Right lobe of liver (tissue), 6 donors: ENCODE results near the gene GMPR. TPM values are rescaled to one million over a fixed set of nuclear protein-coding genes. Genes with fewer than 3 reads are reported as not detected.
A peak's percentile ranks its signal among the peaks of the same experiment; 100 is the strongest.

ENCODE experiments used
- ATAC-seq, 4 donors: fragments of 200-7000 bp; cut with Tn5 transposase; one replicate each; pipeline ENCODE4 v1.9.1; 2020; ENCODE audit warnings: mild to moderate bottlenecking in 4 of 4, moderate library complexity in 4 of 4
- DNase-seq, 3 donors: peaks; one replicate each; pipeline ENCODE4 v3.0.0-alpha.2; 2020
- H3K27ac ChIP-seq, 3 donors: fragments of 200-600 bp; one replicate each; pipeline ENCODE4 v1.8.0; 2022
- H3K27me3 ChIP-seq, 2 donors: fragments of 200-600 bp; one replicate each; pipeline ENCODE4 v1.8.0; 2022
- H3K36me3 ChIP-seq, 4 donors: fragments of 200-600 bp; sonication (generic) in 1 of 4; one replicate each; pipeline versions ENCODE4 v1.5.1 to v1.8.0; 2017 to 2022; ENCODE audit warnings: control low read depth in 1 of 4
- H3K4me1 ChIP-seq, 4 donors: fragments of 200-600 bp; sonication (generic) in 1 of 4; one replicate each; pipeline versions ENCODE4 v1.5.1 to v1.8.0; 2017 to 2022; ENCODE audit warnings: control low read depth in 1 of 4
- H3K4me3 ChIP-seq, 3 donors: fragments of 200-600 bp; one replicate each; pipeline ENCODE4 v1.8.0; 2022
- H3K9me3 ChIP-seq, 4 donors: fragments of 200-600 bp; sonication (generic) in 1 of 4; one replicate each; pipeline versions ENCODE4 v1.5.1 to v1.8.0; 2017 to 2022; ENCODE audit warnings: control low read depth in 1 of 4
- POLR2A ChIP-seq: fragments of 450-650 bp; IDR thresholded peaks from one replicate; pipeline ENCODE4 v1.6.1; 2017; ENCODE audit warnings: antibody characterized with exemption, mild to moderate bottlenecking
- WGBS: methylation state at CpG from one replicate; pipeline ENCODE4 v1.1.6; 2018; ENCODE audit warnings: low coverage, low lambda C conversion rate; ENCODE audit not compliant: insufficient coverage; ENCODE audit errors: missing lambda C conversion rate; 5-methylcytosine and 5-hydroxymethylcytosine counted together
- intact Hi-C, 2 donors: fragments of 100-400 bp; cut with DNase I; formaldehyde crosslinking; loops; one replicate each; pipeline versions ENCODE4 v1.11.2 to v1.14.1; 2022
- total RNA-seq, 6 experiments: library from RNA; depleted of rRNA in 2 of 6; stranded (reverse); fragments of >200 nt in 2 of 6; fragmentation: NEBNext Ultra II Directional in 3 of 6; extraction: Animal tissue kit (Norgen Biotek cat#: 25700) in 3 of 6; gene quantifications; one replicate each; pipeline versions ENCODE4 v1.1.0 to v1.2.4, GENCODE V29; 2016 to 2023
- TF ChIP-seq, protein P1 (sequence below), 4 donors: fragments of 200-600 bp in 3 of 4; fragments of 450-650 bp in 1 of 4; IDR thresholded peaks; one replicate each; pipeline versions ENCODE4 v1.5.1 to v1.8.0; 2016 to 2022; ENCODE audit warnings: antibody characterized with exemption in 4 of 4, mild to moderate bottlenecking in 2 of 4
- donor health status: DM: no; HTN: yes; CAD: no.
- donor health status: DM: no; HTN: no; CAD: no.
- donor health status: DM: no; HTN: no; CAD: no.
- donor health status: DM: no; HTN: yes; CAD: no.
- donor health status: DM: no; HTN: yes; CAD: no.

The GMPR gene
- total RNA-seq, 6 experiments from 2014 or later = 3.7 to 6.5 (median 4.9) TPM

DNA sequence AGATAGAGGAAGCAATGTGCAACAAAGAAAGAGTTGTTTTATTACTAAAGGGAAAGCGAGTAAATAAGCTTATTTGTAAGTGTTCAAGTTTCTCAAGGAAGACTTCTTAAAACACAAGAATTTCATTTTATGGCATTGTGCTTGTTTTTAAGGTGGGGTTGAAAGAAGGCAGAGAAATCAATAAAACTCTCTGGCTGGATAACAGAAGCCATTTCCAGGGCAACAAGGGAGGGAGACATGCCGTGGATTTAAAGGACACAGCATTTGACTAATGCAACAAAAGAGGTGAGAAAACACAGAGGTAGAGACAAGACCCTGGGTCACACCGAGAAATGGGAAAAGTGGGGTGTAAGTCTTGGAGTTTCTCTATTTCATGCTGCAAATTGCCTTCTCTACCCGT is 28.8 kb upstream of the GMPR start:
- WGBS = 37% methylated on average over 4 of the region's 4 CpGs
- DNase-seq (no peak), ATAC-seq (no peak)
- TF ChIP-seq, protein P1, sequence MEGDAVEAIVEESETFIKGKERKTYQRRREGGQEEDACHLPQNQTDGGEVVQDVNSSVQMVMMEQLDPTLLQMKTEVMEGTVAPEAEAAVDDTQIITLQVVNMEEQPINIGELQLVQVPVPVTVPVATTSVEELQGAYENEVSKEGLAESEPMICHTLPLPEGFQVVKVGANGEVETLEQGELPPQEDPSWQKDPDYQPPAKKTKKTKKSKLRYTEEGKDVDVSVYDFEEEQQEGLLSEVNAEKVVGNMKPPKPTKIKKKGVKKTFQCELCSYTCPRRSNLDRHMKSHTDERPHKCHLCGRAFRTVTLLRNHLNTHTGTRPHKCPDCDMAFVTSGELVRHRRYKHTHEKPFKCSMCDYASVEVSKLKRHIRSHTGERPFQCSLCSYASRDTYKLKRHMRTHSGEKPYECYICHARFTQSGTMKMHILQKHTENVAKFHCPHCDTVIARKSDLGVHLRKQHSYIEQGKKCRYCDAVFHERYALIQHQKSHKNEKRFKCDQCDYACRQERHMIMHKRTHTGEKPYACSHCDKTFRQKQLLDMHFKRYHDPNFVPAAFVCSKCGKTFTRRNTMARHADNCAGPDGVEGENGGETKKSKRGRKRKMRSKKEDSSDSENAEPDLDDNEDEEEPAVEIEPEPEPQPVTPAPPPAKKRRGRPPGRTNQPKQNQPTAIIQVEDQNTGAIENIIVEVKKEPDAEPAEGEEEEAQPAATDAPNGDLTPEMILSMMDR (IDR thresholded peaks at IDR 0.05) = no peak
- TF ChIP-seq POLR2A = no peak
- Histone ChIP-seq H3K36me3 (no peaks in the 10 kb centered on the region), H3K4me1 (no peaks in the 10 kb centered on the region), H3K27ac (no peak overlapping the region), H3K4me3 (no peak overlapping the region), H3K27me3 (no peaks in the 10 kb centered on the region), H3K9me3 (no peaks in the 10 kb centered on the region)
- intact Hi-C loops = no loop called here

DNA sequence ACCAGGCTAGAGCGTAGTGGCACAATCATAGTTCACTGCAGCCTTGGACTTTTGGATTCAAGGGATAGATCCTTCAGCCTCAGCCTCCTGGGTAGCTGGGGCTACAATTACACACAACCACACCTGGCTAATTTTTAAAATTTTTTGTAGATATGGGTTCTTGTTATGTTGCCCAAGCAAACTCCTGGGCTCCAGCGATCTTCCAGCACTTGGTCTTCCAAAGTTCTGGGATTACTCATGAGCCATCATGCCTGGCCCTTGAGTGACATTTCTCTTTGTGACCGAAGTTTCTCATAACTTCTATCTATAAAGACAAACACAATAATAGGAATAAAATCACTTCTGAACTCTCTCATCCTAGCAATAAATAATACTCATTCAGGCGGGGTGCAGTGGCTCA is 26.1 kb upstream of the GMPR start:
- ATAC-seq (no peak), DNase-seq (no peak)
- Histone ChIP-seq H3K9me3 (no peaks in the 10 kb centered on the region), H3K27me3 (no peaks in the 10 kb centered on the region), H3K36me3 (no peaks in the 10 kb centered on the region), H3K4me1 (no peaks in the 10 kb centered on the region), H3K27ac (no peak overlapping the region), H3K4me3 (no peak overlapping the region)
- TF ChIP-seq, protein P1 (IDR thresholded peaks at IDR 0.05) = no peak
- TF ChIP-seq POLR2A = no peak
- intact Hi-C loops = no loop called here
- 85% methylated on average over 3 of the region's 4 CpGs for WGBS

DNA sequence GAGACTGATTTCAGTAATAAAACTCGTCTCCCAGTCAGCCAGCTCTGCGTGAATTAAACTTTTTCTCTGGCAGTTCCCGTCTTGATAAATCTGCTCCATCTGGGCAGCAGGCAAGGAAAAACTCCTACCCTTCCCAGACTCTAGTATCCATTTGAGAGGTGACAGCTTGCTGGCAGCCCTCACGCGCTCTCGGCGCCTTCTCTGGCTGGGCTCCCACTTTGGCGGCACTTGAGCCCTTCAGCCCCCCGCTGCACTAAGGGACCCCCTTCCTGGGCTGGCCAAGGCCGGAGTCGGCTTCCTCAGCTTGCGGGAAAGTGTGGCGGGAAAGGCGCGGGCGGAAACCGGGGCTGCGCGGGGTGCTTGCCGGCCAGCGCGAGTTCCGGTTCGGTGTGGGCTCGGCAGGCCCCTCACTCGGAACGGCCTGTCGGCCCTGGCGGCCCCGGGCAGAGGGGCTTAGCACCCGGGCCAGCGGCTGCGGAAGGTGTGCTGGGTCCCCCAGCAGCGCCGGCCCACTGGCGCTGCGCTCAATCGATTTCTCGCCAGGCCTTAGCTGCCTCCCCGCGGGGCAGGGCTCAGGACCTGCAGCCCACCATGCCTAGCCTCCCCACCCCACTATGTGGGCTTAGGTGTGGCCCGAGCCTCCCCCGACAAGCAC is 21.8 kb upstream of the GMPR start:
- intact Hi-C loops = no loop called here
- Histone ChIP-seq H3K4me3 (peak overlapping the region in 1 of 3 donors; percentile 7), H3K4me1 (no peaks in the 10 kb centered on the region), H3K9me3 (no peaks in the 10 kb centered on the region), H3K27ac (no peak overlapping the region), H3K36me3 (no peaks in the 10 kb centered on the region), H3K27me3 (no peaks in the 10 kb centered on the region)
- ATAC-seq (peak in 3 of 4 donors; percentile 12 to 27 (median 24)), DNase-seq (no peak)
- no peak for TF ChIP-seq POLR2A
- TF ChIP-seq, protein P1 (IDR thresholded peaks at IDR 0.05) = no peak
- WGBS = 16% methylated on average over 13 of the region's 43 CpGs

DNA sequence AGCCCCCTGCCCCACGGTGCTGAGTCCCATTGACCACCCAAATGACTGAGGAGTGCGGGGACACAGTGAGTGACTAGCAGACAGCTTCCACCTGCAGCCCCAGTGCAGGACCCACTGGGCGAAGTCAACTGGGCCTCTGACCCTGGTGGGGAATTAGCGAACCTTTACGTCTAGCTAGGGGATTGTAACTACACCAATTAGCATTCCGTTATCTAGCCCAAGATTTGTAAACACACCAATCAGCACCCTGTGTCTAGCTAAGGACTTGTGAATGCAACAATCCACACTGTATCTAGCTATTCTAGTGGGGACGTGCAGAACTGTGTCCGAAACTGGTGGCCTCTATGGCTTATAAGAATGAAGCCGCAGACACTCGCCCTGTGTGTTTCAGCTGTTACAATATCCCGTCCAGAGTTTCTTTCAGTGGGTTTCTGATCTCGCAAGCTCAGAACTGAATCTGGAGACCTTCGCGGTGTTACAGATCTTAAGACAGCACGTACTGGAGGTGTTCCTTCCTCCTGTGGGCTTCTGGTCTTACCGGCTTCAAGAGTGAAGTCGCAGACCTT is 21.1 kb upstream of the GMPR start:
- Histone ChIP-seq H3K4me1 (no peaks in the 10 kb centered on the region), H3K4me3 (no peak overlapping the region), H3K27ac (no peak overlapping the region), H3K9me3 (no peaks in the 10 kb centered on the region), H3K27me3 (no peaks in the 10 kb centered on the region), H3K36me3 (no peaks in the 10 kb centered on the region)
- WGBS = 77% methylated on average over 9 of the region's 17 CpGs
- TF ChIP-seq, protein P1 (IDR thresholded peaks at IDR 0.05) = no peak
- no peak for TF ChIP-seq POLR2A
- ATAC-seq (no peak), DNase-seq (no peak)
- intact Hi-C loops = no loop called here
